Activated CD4-positive, alpha-beta T cell treated with anti-CD3 and anti-CD28 coated beads, Interleukin-2, Interleukin-4, amounts not matched to agents 100 ng/mL and 50 ng/mL, durations not matched to agents 16 hours and 8 hours (primary cell): ENCODE data around the gene MYO1B.

Experiments used
- DNase-seq: peaks from one replicate; pipeline ENCODE4 v3.0.0-alpha.2; 2020; ENCODE audit warnings: low spot score

The MYO1B gene

GRCh38 chr2:191362841-191363240 lies 117.6 kb downstream of the MYO1B start:
- DNase-seq, result no peak

GRCh38 chr2:191363267-191363666 lies 118.1 kb downstream of the MYO1B start:
- no peak for DNase-seq

- no peak for DNase-seq
Measured at GRCh38 chr2:191365089-191365488, 119.9 kb downstream of the MYO1B start.

GRCh38 chr2:191366199-191366598 lies 121.0 kb downstream of the MYO1B start:
- no peak for DNase-seq

DNA sequence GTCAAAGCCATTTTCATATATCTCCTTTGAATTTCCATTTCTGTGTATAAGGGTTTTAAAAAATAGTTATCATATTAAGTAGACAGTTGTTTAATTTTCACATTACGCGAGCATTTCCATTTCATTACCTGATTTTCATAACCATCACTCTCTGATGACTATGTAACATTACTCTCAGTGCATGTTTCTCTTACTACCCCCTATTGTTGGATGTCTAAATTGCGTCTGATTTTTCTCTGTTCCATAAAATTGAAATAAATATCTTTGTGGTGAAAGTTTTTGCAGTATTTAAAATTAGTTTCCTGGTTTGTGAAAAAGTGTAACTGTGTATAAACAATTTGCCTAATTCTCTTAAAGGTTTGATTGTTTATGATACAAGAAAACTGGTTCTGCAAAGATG lies 123.8 kb downstream of the MYO1B start:
- no peak for DNase-seq

GRCh38 chr2:191374366-191374765 lies 129.2 kb downstream of the MYO1B start:
- DNase-seq, result no peak

- no peak for DNase-seq
Measured at GRCh38 chr2:191374939-191375338, 129.7 kb downstream of the MYO1B start.

DNA sequence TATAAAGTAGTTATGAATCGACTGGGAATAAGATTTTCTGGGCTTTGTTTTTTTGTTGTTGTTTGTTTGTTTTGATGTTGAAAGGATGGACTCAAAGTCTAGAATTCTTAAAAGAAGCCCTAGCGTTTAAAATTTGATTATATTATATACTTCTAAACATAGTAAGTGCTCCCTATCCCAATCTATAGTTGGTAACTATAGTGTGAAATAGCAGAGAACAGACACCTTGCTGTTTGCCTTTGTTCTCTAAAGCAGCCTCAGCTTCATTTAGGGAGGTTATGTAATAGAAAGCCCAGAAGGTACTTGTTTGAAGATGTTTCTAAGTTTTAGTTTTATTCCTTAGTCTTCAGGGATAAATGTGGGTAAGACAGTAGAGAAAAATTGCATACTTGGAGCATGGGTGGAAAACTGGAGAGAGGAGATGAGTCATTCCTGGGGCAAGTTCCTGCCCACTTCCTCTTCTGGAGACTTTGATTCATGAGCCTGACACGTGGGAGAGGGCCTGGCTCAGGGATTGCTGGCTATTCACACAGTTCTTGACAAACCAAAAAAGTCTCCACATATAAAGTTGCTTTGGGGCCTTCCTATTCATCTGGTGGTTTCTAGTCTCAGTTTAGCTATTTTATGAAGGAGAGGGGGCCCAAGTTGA lies 131.9 kb downstream of the MYO1B start:
- peak; percentile 32 for DNase-seq

GRCh38 chr2:191379375-191379774 lies 134.2 kb downstream of the MYO1B start:
- no peak for DNase-seq

- DNase-seq, result no peak
Measured at GRCh38 chr2:191382801-191383200, 137.6 kb downstream of the MYO1B start.

GRCh38 chr2:191383486-191383885 lies 138.3 kb downstream of the MYO1B start:
- DNase-seq, result no peak

GRCh38 chr2:191384829-191385228 lies 139.6 kb downstream of the MYO1B start:
- DNase-seq, result no peak

DNA sequence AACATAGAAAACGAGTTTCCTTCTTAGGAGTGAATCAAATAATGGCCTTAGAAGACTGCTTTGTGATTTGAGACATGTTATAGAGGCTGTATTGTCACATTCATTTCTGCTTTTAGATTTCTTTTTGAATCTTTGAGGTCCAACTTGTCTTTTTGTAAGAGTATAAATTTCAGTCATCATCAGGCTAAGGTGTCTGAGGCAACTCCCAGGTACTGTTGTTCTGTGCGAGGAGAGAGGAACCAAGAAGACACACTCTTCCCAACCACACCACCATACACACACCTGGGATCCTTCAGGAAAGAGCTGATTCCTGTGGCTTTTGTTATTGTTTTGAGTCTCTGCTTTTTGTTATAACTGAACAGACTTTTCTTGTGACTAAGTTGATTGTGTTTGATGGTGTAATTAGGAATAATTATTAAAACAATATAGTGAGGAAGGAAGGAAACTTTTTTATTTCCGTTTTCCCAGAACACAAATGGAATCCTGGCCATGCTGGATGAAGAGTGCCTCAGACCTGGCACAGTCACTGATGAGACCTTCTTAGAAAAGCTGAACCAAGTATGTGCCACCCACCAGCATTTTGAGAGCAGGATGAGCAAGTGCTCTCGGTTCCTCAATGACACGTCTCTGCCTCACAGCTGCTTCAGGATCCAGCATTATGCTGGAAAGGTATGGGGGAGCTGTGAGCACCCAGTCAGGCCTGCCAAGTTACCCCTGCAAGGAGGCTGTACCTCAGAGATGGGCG lies 140.4 kb downstream of the MYO1B start:
- no peak for DNase-seq

GRCh38 chr2:191386938-191387536 lies 141.8 kb downstream of the MYO1B start:
- no peak for DNase-seq

DNA sequence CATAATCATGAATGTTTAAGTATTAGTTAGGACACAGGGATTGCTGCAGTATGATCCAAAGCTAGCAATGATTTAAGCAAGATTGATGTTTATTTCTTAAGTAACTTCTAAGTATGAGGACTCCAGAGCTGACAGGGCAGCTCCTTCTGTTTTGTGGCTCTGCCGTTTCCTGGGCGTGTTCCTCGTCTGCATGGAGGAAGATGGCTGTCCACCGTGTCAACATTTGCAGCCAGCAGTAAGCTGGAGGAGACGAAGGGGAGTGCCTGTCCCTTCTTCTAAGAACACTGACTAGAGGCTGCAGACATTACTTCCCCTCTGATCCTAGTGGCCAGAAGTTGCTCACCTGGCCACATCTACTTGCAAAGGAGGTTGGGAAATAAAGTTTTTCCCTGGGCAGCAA lies 144.1 kb downstream of the MYO1B start:
- DNase-seq, result no peak

- no peak for DNase-seq
Measured at GRCh38 chr2:191391171-191391570, 146.0 kb downstream of the MYO1B start.

DNA sequence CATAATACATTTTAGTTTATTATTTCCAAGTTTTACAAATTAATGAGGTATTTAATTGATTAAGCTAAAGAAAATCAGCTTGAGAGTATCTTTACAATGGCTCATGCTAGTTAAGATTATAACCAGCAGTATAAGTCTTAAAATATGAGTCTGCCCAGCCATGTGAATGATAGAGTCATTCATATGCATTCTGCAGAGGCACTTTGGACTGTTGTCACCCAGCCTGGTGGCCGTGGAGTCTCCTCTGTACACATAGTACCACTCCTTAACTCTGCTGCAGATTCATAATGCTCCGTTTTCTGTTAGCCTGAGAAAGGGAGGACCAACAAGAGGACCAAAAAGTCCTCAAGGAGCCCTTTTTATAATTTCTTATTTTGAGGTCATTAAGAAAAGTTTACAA lies 148.8 kb downstream of the MYO1B start:
- DNase-seq, result no peak

DNA sequence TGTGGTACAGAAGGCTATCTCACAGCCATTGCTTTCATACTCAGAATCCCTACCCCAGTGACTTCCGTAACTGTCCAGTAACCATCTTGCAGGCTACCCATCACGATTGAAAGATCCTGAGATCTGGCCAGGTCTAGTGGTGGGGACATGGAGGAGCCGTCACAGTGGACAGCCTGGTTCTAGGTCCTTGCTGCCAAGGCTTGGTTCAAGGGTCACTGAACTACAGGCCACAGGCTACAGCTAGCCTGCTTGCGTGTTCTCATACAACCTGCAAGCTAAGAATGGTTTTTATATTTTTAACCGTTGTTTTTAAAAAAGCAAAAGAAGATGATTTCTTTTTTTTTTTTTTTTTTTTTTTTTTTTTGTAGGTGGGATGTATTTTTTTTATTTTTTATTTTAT lies 151.6 kb downstream of the MYO1B start:
- no peak for DNase-seq

DNA sequence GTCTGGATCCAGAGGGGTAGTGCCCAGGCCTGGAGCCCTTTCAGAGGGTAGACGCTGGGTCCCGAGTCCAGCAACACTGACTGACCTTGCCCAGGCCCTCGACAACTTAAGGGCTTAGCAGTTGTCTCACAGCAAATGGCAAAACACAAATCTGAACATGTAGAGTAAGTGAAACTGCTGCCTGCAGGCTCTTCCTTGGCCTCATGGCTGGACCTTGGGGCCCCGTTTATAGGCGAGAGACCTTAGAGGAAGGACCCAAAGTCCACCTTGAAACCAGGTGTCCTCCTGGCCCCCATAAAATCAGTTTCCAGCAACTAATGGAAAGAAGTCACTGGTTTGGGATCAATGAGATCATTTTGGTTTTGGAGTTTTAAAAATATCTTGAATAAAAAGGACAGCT lies 154.4 kb downstream of the MYO1B start:
- no peak for DNase-seq

GRCh38 chr2:191401287-191401686 lies 156.1 kb downstream of the MYO1B start:
- no peak for DNase-seq

DNA sequence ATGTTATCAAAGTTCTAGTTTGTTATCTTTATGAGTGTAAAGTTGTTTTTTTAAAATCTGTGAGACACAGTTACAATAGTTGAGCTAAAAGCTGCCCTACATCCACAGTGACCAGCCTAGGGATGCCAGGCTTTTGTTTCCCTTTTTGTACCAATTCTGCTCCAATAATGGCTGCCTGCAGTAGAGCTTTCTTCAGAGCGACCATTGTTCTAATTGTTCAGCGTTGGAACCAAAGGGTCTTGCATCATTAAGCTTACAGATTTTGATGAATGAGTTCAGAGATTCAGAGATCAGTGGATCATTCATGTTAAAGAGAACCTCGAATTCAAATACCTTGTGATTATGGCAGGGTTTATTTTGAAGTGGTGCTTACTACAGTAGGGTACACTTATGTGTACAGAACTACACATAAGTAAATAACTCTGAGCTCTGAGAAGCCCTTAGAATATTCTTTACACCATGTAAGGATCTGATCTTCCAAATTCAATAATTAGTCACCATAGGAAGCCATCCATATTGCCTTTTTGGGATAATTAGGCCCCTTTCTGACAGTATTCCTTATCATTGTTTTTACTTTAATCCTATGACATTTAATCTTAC lies 157.9 kb downstream of the MYO1B start:
- no peak for DNase-seq

GRCh38 chr2:191404568-191404991 lies 159.4 kb downstream of the MYO1B start:
- DNase-seq, result no peak

GRCh38 chr2:191405546-191405945 lies 160.3 kb downstream of the MYO1B start:
- no peak for DNase-seq
